Right cardiac atrium (tissue), 5 donors: Measurements from ENCODE around the gene GABRB3. TPM values are rescaled to one million over a fixed set of nuclear protein-coding genes. Genes with fewer than 3 reads are reported as not detected.

Experiments used
- ATAC-seq, 2 donors: fragments of 200-7000 bp; cut with Tn5 transposase; one replicate each; pipeline versions ENCODE4 v1.8.0 to v1.9.1; 2020; ENCODE audit warnings: moderate library complexity in 2 of 2, mild to moderate bottlenecking in 1 of 2
- DNase-seq, 3 donors: peaks; one replicate each; pipeline ENCODE4 v3.0.0-alpha.2; 2020
- H3K27ac ChIP-seq: one replicate; pipeline ENCODE4 v1.5.1; 2013; ENCODE audit warnings: mild to moderate bottlenecking, low read length, control low read depth, moderate library complexity
- H3K27me3 ChIP-seq: one replicate; pipeline ENCODE4 v1.6.1; 2013; ENCODE audit not compliant: control insufficient read depth, insufficient read depth
- H3K4me1 ChIP-seq: one replicate; pipeline ENCODE4 v1.6.1; 2013; ENCODE audit warnings: low read length; ENCODE audit not compliant: control insufficient read depth, insufficient read depth
- H3K4me3 ChIP-seq: one replicate; pipeline ENCODE4 v1.5.1; 2013; ENCODE audit warnings: low read length, control low read depth
- H3K9me3 ChIP-seq: one replicate; pipeline ENCODE4 v1.6.1; 2013; ENCODE audit warnings: low read length; ENCODE audit not compliant: control insufficient read depth
- WGBS: extraction: QIAGEN DNeasy Blood & Tissue Kit; methylation state at CpG from one replicate; pipeline ENCODE4 v1.1.7; 2013; 5-methylcytosine and 5-hydroxymethylcytosine counted together
- intact Hi-C, 4 donors: fragments of 100-400 bp; cut with DNase I; formaldehyde crosslinking; loops; one replicate each; pipeline versions ENCODE4 v1.11.0 to v1.14.0; 2022 to 2023
- polyA plus RNA-seq: library from polyadenylated mRNA; stranded (reverse); fragments of 200-250 nt; gene quantifications from one replicate; pipeline ENCODE4 v1.2.3, GENCODE V29; 2013
- total RNA-seq, 4 donors: library from RNA; stranded (reverse); fragmentation: NEBNext Ultra II Directional; extraction: Animal tissue kit (Norgen Biotek cat#: 25700); gene quantifications; one replicate each; pipeline ENCODE4 v1.2.1, GENCODE V29; 2021
- donor health status: healthy with polysubstance abuse.
- donor health status: DM: no; HTN: yes; CAD: no.
- donor health status: DM: no; HTN: no; CAD: no.
- donor health status: DM: no; HTN: yes; CAD: no; lungs with severe emphysema.
- donor health status: DM: yes; HTN: yes; CAD: no.

The GABRB3 gene
- total and polyA plus RNA-seq, 5 donors, result 6.3 to 63.4 (median 27.4) TPM

DNA sequence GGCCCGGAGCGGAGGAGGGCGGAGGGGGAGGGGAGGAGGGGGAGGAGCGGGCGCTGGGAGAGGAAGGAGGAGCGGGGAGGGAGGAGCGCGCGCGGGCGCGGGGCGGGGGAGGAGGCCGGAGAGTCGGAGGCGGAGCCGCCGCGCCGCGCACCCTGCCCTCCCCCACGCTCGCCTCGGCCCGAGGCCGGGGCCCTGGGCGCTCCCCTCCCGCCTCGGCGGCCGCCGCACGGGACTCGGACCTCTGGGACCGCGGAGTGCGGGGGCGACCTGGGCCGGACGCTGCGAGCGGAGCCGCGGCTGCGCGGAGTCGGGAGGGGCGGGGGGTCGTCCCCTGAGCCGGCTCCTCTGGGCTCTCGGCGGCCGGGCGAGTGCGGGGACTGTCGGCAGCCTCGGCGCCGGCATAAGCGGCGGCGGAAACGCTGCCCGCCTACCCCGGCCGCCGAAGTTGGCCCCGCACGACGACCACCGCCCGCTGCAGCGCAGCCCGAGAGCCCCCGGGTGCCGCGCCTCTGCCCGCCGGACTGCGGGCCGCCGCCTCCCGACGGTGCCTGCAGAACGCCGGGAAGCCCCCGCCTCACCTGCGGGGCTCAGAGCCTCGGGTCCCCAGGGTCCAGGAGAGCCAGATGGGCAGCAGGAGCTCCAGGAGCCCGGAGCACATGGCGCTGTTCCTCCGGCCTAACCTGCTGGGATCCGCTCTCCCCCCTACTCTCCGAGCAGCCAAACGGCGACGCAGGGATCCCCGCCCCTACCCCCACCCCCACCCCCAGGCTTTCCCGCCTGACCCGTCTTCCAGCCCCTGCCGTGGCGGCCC, 406 bp upstream of the GABRB3 start:
- peak overlapping the region; percentile 67 for H3K27ac ChIP-seq
- whole genome bisulfite sequencing, result under 1% methylated on average over 98 of the region's 102 CpGs
- H3K4me3 ChIP-seq, result peak overlapping the region; percentile 83
- ATAC-seq (peak; percentile 91 to 92), DNase-seq (peak; percentile 75 to 90 (median 90))
- H3K9me3 ChIP-seq, result no peaks in the 10 kb centered on the region
- no peaks in the 10 kb centered on the region for H3K4me1 ChIP-seq
- H3K27me3 ChIP-seq, result peaks cover 3% of the 10 kb centered on the region
- intact Hi-C loops, result loop anchor here in 1 of 4 donors (10.0 kb wide), 1 partner anchor 488 kb away; no protein-coding TSS in a partner anchor

- Histone ChIP-seq H3K9me3 (no peaks in the 10 kb centered on the region), H3K4me3 (peak overlapping the region; percentile 83), H3K27ac (no peak overlapping the region), H3K4me1 (no peaks in the 10 kb centered on the region), H3K27me3 (peaks cover 3% of the 10 kb centered on the region)
- peak; percentile 42 to 81 (median 78) for DNase-seq
- intact Hi-C loops, result loop anchor here in 1 of 4 donors (10.0 kb wide), 1 partner anchor 487 kb away; no protein-coding TSS in a partner anchor
- peak; percentile 73 to 82 for ATAC-seq
- 2% methylated on average over 32 of the region's 32 CpGs for WGBS
These were observed 1.2 kb downstream of the GABRB3 start for GRCh38 chr15:26771578-26772153.

GRCh38 chr15:26771168-26771567, 1.7 kb downstream of the GABRB3 start:
- WGBS, result 29% methylated on average over 10 of the region's 10 CpGs
- no peak for ATAC-seq
- no peaks in the 10 kb centered on the region for H3K9me3 ChIP-seq
- no peak for DNase-seq
- no peak overlapping the region for H3K4me3 ChIP-seq
- peaks cover 3% of the 10 kb centered on the region for H3K27me3 ChIP-seq
- intact Hi-C loops, result loop anchor here in 1 of 4 donors (10.0 kb wide), 1 partner anchor 486 kb away; no protein-coding TSS in a partner anchor
- no peaks in the 10 kb centered on the region for H3K4me1 ChIP-seq
- no peak overlapping the region for H3K27ac ChIP-seq

- Histone ChIP-seq H3K4me1 (no peaks in the 10 kb centered on the region), H3K9me3 (no peaks in the 10 kb centered on the region), H3K27ac (no peak overlapping the region), H3K27me3 (peaks cover 3% of the 10 kb centered on the region), H3K4me3 (no peak overlapping the region)
- WGBS, result 20% methylated on average over 5 of the region's 5 CpGs
- ATAC-seq (no peak), DNase-seq (no peak)
- intact Hi-C loops, result loop anchor here in 1 of 4 donors (10.0 kb wide), 2 partner anchors 62 to 262 kb away; no protein-coding TSS in a partner anchor
These were observed 5.6 kb downstream of the GABRB3 start for GRCh38 chr15:26767169-26767670.

DNA sequence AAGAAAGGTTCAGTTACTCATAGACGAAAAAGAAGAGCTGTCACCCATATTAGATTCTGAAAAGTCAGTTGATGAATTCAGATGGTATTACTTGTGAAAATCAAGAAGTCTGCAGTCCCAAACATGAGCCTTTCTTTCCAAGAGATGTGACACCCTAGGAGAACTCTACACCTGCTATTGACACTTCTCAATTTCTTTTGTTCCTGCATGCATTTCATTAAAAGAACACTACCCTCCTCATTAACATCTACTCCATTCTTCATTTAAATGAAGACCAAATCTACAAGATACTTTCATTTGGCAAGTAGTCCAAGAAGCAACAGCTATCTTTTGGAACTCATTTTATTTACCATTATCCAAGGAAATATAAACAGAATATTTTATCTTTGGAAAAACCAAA, 6.6 kb downstream of the GABRB3 start:
- intact Hi-C loops, result loop anchor here in 1 of 4 donors (10.0 kb wide), 2 partner anchors 61 to 261 kb away; no protein-coding TSS in a partner anchor
- peaks cover 3% of the 10 kb centered on the region for H3K27me3 ChIP-seq
- WGBS, result 47% methylated on average over 1 of the region's 1 CpG

DNA sequence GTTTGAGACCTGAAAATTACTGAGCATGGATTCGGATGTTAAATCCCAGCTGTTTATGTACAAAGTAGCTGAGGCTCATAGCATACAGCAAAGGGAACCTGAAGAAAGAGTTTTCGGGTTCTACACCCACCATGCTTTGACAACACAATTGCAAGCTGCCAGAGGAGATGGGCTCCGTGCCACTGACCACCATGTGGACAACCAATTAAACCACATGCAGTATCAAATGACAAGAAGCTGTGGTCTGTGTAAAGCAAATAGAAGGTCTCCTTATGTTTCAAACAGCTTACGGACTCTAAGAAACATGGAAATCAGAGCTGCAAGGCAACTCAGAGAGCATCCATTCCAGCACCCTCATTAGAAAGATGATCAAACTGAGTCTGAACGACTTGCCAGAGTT, 12.9 kb downstream of the GABRB3 start:
- no peaks in the 10 kb centered on the region for H3K4me1 ChIP-seq
- H3K27me3 ChIP-seq, result no peaks in the 10 kb centered on the region
- no peaks in the 10 kb centered on the region for H3K9me3 ChIP-seq
- DNase-seq (no peak), ATAC-seq (no peak)
- 67% methylated on average over 5 of the region's 5 CpGs for WGBS
- intact Hi-C loops, result loop anchor here in 1 of 4 donors (10.0 kb wide), 2 partner anchors 55 to 255 kb away; no protein-coding TSS in a partner anchor
- H3K27ac ChIP-seq, result no peak overlapping the region
- no peak overlapping the region for H3K4me3 ChIP-seq

More for the DNA sequence above, 6.6 kb downstream of the GABRB3 start:
- H3K27ac ChIP-seq, result no peak overlapping the region
- no peaks in the 10 kb centered on the region for H3K4me1 ChIP-seq
- DNase-seq (no peak), ATAC-seq (no peak)
- H3K9me3 ChIP-seq, result no peaks in the 10 kb centered on the region
- H3K4me3 ChIP-seq, result no peak overlapping the region

DNA sequence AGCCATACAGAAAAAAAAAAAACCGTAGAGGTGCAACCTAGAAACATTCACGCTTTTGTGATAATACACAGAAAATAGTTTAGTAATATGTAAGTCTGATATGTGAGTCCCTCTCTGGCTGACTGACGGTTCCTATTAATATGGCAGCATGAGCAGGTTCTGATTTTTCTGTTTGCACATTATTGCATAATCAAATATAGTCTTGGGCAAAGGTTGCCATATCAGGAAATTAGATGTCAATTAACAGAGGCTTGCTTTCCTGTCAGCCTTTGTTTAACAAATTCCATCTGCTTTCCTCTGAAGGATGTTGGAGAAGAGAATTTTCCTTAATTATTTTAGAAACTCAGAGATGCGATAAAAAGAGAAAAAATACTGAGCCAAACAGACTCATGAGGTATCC, 14.8 kb downstream of the GABRB3 start:
- 52% methylated on average over 4 of the region's 4 CpGs for WGBS
- H3K4me1 ChIP-seq, result no peaks in the 10 kb centered on the region
- H3K4me3 ChIP-seq, result no peak overlapping the region
- DNase-seq (no peak), ATAC-seq (no peak)
- H3K27me3 ChIP-seq, result no peaks in the 10 kb centered on the region
- no peaks in the 10 kb centered on the region for H3K9me3 ChIP-seq
- intact Hi-C loops, result no loop called here
- no peak overlapping the region for H3K27ac ChIP-seq

GRCh38 chr15:26757141-26757540, 15.7 kb downstream of the GABRB3 start:
- no peak for DNase-seq
- WGBS, result 66% methylated on average over 8 of the region's 8 CpGs

DNA sequence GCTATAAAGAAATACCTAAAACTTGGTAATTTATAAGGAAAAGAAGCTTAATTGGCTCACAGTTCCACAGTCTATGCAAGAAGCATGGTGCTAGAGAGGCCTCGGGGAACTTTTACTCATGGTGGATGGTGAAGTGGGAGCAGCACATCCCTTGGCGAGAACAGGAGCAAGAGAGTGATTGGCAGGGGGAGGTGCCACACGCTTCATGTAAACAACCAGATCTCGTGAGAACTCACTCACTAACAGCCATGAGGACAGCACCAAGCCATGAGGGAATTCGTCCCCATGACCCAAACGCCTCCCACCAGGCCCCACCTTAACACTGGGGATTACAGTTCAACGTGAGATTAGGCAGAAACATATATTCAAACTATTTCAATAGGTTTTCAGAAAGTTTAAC, 28.0 kb downstream of the GABRB3 start:
- no peak overlapping the region for H3K4me3 ChIP-seq
- ATAC-seq (no peak), DNase-seq (no peak)
- intact Hi-C loops, result loop anchor here in 1 of 4 donors (5.0 kb wide), 1 partner anchor 48 kb away; no protein-coding TSS in a partner anchor
- H3K9me3 ChIP-seq, result no peaks in the 10 kb centered on the region
- H3K4me1 ChIP-seq, result no peaks in the 10 kb centered on the region
- 65% methylated on average over 7 of the region's 7 CpGs for WGBS
- no peak overlapping the region for H3K27ac ChIP-seq
- no peaks in the 10 kb centered on the region for H3K27me3 ChIP-seq

More at GRCh38 chr15:26757141-26757540, 15.7 kb downstream of the GABRB3 start:
- no peaks in the 10 kb centered on the region for H3K9me3 ChIP-seq
- H3K27me3 ChIP-seq, result no peaks in the 10 kb centered on the region
- no peaks in the 10 kb centered on the region for H3K4me1 ChIP-seq
- ATAC-seq, result no peak
- H3K4me3 ChIP-seq, result no peak overlapping the region
- intact Hi-C loops, result no loop called here
- H3K27ac ChIP-seq, result no peak overlapping the region

DNA sequence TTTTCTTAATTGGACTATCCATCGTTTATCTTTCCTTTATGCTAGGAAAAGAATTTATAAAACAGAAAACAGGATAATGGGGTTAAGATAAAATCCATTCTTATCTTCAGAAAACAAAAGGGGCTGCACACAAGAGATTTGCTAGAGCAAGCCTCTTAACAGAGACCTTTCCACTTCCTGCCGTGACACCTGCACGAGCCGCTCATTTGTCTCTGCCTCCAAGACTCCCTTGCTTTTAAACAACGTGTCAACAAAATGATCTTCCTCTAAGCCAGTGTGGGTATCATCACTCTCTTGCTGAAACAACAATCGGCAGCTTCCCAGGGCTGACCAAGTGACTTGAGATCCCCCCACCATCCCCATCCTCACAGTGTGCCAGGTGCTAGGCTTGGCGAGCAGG, 33.1 kb downstream of the GABRB3 start:
- 56% methylated on average over 7 of the region's 7 CpGs for WGBS
- DNase-seq (no peak), ATAC-seq (no peak)
- intact Hi-C loops, result no loop called here
- Histone ChIP-seq H3K4me1 (no peaks in the 10 kb centered on the region), H3K27me3 (no peaks in the 10 kb centered on the region), H3K4me3 (no peak overlapping the region), H3K27ac (no peak overlapping the region), H3K9me3 (no peaks in the 10 kb centered on the region)

GRCh38 chr15:26738996-26739395, 33.9 kb downstream of the GABRB3 start:
- Histone ChIP-seq H3K4me3 (no peak overlapping the region), H3K27ac (no peak overlapping the region), H3K27me3 (no peaks in the 10 kb centered on the region), H3K4me1 (no peaks in the 10 kb centered on the region), H3K9me3 (no peaks in the 10 kb centered on the region)
- 84% methylated on average over 9 of the region's 9 CpGs for WGBS
- DNase-seq, result no peak
- peak in 1 of 2 donors; percentile 35 for ATAC-seq
- intact Hi-C loops, result no loop called here
